Spleen (tissue), 7 donors: ENCODE data around the gene ZYG11A.

Experiments used
- POLR2A ChIP-seq, 3 donors: fragments of 450-650 bp; IDR thresholded peaks; one replicate each; pipeline ENCODE4 v1.5.1; 2017; ENCODE audit warnings: antibody characterized with exemption in 3 of 3, mild to moderate bottlenecking in 1 of 3
- TF ChIP-seq, protein P1 (sequence below), 11 experiments: fragments of 200-600 bp in 7 of 11; fragments of 450-650 bp in 4 of 11; sonication (generic) in 4 of 11; IDR thresholded peaks in 8 of 11; conservative IDR thresholded peaks in 3 of 11; 1 replicate in 7 of 11; 2 replicates in 4 of 11; pipeline versions ENCODE4 v1.4.0 to v1.8.0; 2016 to 2021; ENCODE audit warnings: antibody characterized with exemption in 11 of 11, inconsistent platforms in 4 of 11, mild to moderate bottlenecking in 1 of 11
- donor health status: DM: no; HTN: no; CAD: no; lungs with moderate emphysema.
- donor health status: DM: no; HTN: no; CAD: no.
- donor health status: DM: no; HTN: no; CAD: no.

DNA sequence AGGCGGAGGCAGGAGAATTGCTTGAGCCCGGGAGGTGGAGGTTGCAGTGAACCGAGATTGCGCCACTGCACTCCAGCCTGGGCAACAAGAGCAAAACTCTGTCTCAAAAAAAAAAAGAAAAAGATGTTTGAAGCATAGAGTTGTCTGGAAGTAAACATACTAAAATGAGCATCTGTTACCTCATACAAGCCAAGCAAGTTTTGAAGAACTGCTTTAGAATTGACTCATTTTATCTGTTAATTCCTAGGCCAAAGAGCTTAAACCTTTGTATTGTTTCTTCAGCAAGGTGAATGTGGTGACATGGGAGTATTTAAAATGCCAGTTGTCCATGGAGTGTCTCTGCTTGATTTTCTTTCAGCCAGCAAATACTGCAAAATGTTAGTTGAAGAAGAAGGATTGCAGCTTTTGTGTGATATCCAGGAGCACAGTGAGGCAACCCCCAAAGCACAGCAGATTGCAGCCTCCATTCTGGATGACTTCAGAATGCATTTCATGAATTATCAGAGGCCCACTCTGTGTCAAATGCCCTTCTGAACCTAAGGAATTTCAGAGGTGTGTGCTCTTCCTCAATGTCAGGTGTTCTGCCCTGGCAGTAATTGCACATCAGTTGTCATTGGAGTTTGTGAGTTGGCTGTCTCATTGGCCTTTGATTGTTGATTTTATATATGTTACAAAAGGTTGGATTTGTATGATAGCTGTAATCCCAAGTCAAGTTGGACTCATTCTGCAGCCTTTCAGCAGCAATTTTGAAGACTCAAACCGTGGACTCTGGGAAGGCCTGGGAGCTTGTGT is 50.1 kb downstream of the ZYG11A start:
- TF ChIP-seq, protein P1, sequence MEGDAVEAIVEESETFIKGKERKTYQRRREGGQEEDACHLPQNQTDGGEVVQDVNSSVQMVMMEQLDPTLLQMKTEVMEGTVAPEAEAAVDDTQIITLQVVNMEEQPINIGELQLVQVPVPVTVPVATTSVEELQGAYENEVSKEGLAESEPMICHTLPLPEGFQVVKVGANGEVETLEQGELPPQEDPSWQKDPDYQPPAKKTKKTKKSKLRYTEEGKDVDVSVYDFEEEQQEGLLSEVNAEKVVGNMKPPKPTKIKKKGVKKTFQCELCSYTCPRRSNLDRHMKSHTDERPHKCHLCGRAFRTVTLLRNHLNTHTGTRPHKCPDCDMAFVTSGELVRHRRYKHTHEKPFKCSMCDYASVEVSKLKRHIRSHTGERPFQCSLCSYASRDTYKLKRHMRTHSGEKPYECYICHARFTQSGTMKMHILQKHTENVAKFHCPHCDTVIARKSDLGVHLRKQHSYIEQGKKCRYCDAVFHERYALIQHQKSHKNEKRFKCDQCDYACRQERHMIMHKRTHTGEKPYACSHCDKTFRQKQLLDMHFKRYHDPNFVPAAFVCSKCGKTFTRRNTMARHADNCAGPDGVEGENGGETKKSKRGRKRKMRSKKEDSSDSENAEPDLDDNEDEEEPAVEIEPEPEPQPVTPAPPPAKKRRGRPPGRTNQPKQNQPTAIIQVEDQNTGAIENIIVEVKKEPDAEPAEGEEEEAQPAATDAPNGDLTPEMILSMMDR (IDR thresholded peaks at IDR 0.05 in 8 of 11, conservative IDR thresholded peaks at IDR 0.05 in 3 of 11): no peak
- no peak for TF ChIP-seq POLR2A (IDR thresholded peaks at IDR 0.05)
